Cardiac muscle cell (in vitro differentiated cells and primary cell): ENCODE measurements around the gene MIA. TPM values are rescaled to one million over a fixed set of nuclear protein-coding genes. Genes with fewer than 3 reads are reported as not detected.
"Not testable (repeated sequence)": the region's sequence is repeated elsewhere in the genome, so short reads cannot be mapped to it uniquely, and the experiment has no call there.

Experiments
- DNase-seq, 2 donors: peaks; one replicate each; pipeline versions ENCODE4 v3.0.0 to v3.0.0-alpha.2; 2010 to 2017; ENCODE audit warnings: low read depth in 1 of 2, low spot score in 1 of 2
- H3K27ac ChIP-seq: fragments of 200-600 bp; sonication (generic); 2 replicates; pipeline ENCODE4 v1.5.1; 2016
- H3K27me3 ChIP-seq: fragments of 200-600 bp; sonication (generic); 2 replicates; pipeline ENCODE4 v1.6.0; 2016; ENCODE audit warnings: control low read depth
- H3K36me3 ChIP-seq: fragments of 200-600 bp; sonication (generic); 2 replicates; pipeline ENCODE4 v1.5.1; 2016; ENCODE audit warnings: control low read depth
- H3K4me1 ChIP-seq: fragments of 200-600 bp; sonication (generic); 2 replicates; pipeline ENCODE4 v1.8.1; 2017; ENCODE audit warnings: low read depth, mild to moderate bottlenecking, mixed run types
- H3K4me3 ChIP-seq: fragments of 200-600 bp; sonication (generic); 2 replicates; pipeline ENCODE4 v1.5.1; 2016; ENCODE audit warnings: mild to moderate bottlenecking
- H3K9me3 ChIP-seq: fragments of 200-600 bp; sonication (generic); 2 replicates; pipeline ENCODE4 v1.5.1; 2017; ENCODE audit warnings: low read depth, mild to moderate bottlenecking, control low read depth
- polyA plus RNA-seq: library from polyadenylated mRNA; unstranded; fragments of >200 nt; fragmentation: Nextera tagmentation; extraction: Ambion mirVana; gene quantifications from 2 replicates; pipeline ENCODE4 v1.2.1, GENCODE V29; 2016
- total RNA-seq: library from RNA; depleted of rRNA; stranded (reverse); fragments of >200 nt; gene quantifications from 2 replicates; pipeline ENCODE4 v1.2.3, GENCODE V29; 2016

The MIA gene
- total and polyA plus RNA-seq, 2 experiments from 2014 or later = not detected

- peaks cover 17% of the 10 kb centered on the region for H3K4me1 ChIP-seq
- DNase-seq, H3K27me3 ChIP-seq, H3K27ac ChIP-seq, H3K4me3 ChIP-seq, H3K9me3 ChIP-seq, H3K36me3 ChIP-seq: not testable (repeated sequence)
These were observed 50.3 kb downstream of the MIA start for GRCh38 chr19:40825460-40826095.

- not testable (repeated sequence) for H3K27ac ChIP-seq, H3K36me3 ChIP-seq, H3K4me3 ChIP-seq
These were observed 51.0 kb downstream of the MIA start for GRCh38 chr19:40826312-40826698.

GRCh38 chr19:40826699-40827385, 51.5 kb downstream of the MIA start:
- peaks cover 17% of the 10 kb centered on the region for H3K4me1 ChIP-seq
- not testable (repeated sequence) for H3K36me3 ChIP-seq, H3K27ac ChIP-seq, H3K9me3 ChIP-seq, H3K4me3 ChIP-seq, H3K27me3 ChIP-seq, DNase-seq

More at GRCh38 chr19:40826312-40826698, 51.0 kb downstream of the MIA start:
- DNase-seq, H3K27me3 ChIP-seq, H3K9me3 ChIP-seq: not testable (repeated sequence)
- H3K4me1 ChIP-seq = peaks cover 17% of the 10 kb centered on the region

Other genes starting within 250 kb of the MIA start
- 53.3 and 63.6 TPM in 2 replicates for gene SHKBP1, start 198.6 kb upstream of the MIA start, total RNA-seq
- gene SHKBP1, start 198.6 kb upstream of the MIA start, polyA plus RNA-seq = 70.1 and 83.4 TPM in 2 replicates
- gene LTBP4, start 174.2 kb upstream of the MIA start, total RNA-seq = 85.3 and 203 TPM in 2 replicates
- gene LTBP4, start 174.2 kb upstream of the MIA start, polyA plus RNA-seq = 158 and 255 TPM in 2 replicates
- gene NUMBL, start 84.9 kb upstream of the MIA start, total RNA-seq = 17.1 and 21.7 TPM in 2 replicates
- 12.6 and 13.8 TPM in 2 replicates for gene NUMBL, start 84.9 kb upstream of the MIA start, polyA plus RNA-seq
- gene COQ8B, start 58.6 kb upstream of the MIA start, total RNA-seq = 82.5 and 90.1 TPM in 2 replicates
- 62.6 and 90.6 TPM in 2 replicates for gene COQ8B, start 58.6 kb upstream of the MIA start, polyA plus RNA-seq
- gene ITPKC, start 58.4 kb upstream of the MIA start, total RNA-seq = 19.1 and 19.4 TPM in 2 replicates
- gene ITPKC, start 58.4 kb upstream of the MIA start, polyA plus RNA-seq = 12.5 and 15.4 TPM in 2 replicates
- gene ACTMAP, start 25.0 kb upstream of the MIA start, total RNA-seq = 7.6 and 9.6 TPM in 2 replicates
- gene ACTMAP, start 25.0 kb upstream of the MIA start, polyA plus RNA-seq = 30.4 and 40.0 TPM in 2 replicates
- gene SNRPA, start 24.3 kb upstream of the MIA start, total RNA-seq = 158 and 230 TPM in 2 replicates
- 145 and 155 TPM in 2 replicates for gene SNRPA, start 24.3 kb upstream of the MIA start, polyA plus RNA-seq
- gene RAB4B, start 2.7 kb downstream of the MIA start, total RNA-seq = 15.8 and 21.8 TPM in 2 replicates
- 21.3 and 38.9 TPM in 2 replicates for gene RAB4B, start 2.7 kb downstream of the MIA start, polyA plus RNA-seq
- gene EGLN2, start 23.7 kb downstream of the MIA start, total RNA-seq = 99.5 and 109 TPM in 2 replicates
- gene EGLN2, start 23.7 kb downstream of the MIA start, polyA plus RNA-seq = 96.4 and 122 TPM in 2 replicates
- gene CYP2A6, start 74.9 kb downstream of the MIA start, total RNA-seq = 0.42 TPM in 1 of 2 replicates, not detected in the other
- 0.25 TPM in 1 of 2 replicates, not detected in the other for gene CYP2A6, start 74.9 kb downstream of the MIA start, polyA plus RNA-seq
- gene CYP2A7, start 106.7 kb downstream of the MIA start, total RNA-seq = not detected in 2 replicates
- gene CYP2A7, start 106.7 kb downstream of the MIA start, polyA plus RNA-seq = not detected in 2 replicates
- gene CYP2B6, start 215.8 kb downstream of the MIA start, total RNA-seq = not detected in 2 replicates
- gene CYP2B6, start 215.8 kb downstream of the MIA start, polyA plus RNA-seq = not detected in 2 replicates